ENCODE measurements around the gene PALD1.

DNA sequence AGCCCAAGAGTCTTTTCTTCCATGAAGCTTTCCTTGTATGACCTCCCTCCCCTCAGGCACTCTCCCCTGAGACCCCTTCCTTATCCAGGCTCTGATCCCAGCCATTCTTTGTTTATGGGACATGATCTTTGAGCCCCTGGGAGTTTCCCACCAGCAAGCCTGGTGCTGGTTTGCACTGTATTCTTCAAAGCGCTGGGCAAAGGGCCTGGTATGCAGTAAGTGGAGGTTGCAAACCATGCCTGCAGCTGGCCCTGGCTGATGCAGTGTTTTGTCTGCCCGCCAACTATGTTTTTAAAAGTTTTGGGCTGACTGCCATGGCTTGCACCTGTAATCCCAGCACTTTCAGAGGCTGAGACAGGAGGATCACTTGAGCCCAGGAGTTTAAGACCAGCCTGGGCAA is 30.3 kb upstream of the PALD1 start:
- TF ChIP-seq, protein P1, sequence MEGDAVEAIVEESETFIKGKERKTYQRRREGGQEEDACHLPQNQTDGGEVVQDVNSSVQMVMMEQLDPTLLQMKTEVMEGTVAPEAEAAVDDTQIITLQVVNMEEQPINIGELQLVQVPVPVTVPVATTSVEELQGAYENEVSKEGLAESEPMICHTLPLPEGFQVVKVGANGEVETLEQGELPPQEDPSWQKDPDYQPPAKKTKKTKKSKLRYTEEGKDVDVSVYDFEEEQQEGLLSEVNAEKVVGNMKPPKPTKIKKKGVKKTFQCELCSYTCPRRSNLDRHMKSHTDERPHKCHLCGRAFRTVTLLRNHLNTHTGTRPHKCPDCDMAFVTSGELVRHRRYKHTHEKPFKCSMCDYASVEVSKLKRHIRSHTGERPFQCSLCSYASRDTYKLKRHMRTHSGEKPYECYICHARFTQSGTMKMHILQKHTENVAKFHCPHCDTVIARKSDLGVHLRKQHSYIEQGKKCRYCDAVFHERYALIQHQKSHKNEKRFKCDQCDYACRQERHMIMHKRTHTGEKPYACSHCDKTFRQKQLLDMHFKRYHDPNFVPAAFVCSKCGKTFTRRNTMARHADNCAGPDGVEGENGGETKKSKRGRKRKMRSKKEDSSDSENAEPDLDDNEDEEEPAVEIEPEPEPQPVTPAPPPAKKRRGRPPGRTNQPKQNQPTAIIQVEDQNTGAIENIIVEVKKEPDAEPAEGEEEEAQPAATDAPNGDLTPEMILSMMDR (IDR thresholded peaks at IDR 0.05; ENCODE audit: low read depth, low read length, poor library complexity, severe bottlenecking), result no peak
- no peak for TF ChIP-seq EZH2phosphoT487 (IDR thresholded peaks at IDR 0.05; ENCODE audit: borderline replicate concordance, low read length)

Measured in DOHH2 (cell line).